Measurements from ENCODE around the gene SPDYE5. TPM values are rescaled to one million over a fixed set of nuclear protein-coding genes. Genes with fewer than 3 reads are reported as not detected.

SPDYE5 gene
- polyA plus RNA-seq, 3 donors: 0.20 TPM; not detected in 2

DNA sequence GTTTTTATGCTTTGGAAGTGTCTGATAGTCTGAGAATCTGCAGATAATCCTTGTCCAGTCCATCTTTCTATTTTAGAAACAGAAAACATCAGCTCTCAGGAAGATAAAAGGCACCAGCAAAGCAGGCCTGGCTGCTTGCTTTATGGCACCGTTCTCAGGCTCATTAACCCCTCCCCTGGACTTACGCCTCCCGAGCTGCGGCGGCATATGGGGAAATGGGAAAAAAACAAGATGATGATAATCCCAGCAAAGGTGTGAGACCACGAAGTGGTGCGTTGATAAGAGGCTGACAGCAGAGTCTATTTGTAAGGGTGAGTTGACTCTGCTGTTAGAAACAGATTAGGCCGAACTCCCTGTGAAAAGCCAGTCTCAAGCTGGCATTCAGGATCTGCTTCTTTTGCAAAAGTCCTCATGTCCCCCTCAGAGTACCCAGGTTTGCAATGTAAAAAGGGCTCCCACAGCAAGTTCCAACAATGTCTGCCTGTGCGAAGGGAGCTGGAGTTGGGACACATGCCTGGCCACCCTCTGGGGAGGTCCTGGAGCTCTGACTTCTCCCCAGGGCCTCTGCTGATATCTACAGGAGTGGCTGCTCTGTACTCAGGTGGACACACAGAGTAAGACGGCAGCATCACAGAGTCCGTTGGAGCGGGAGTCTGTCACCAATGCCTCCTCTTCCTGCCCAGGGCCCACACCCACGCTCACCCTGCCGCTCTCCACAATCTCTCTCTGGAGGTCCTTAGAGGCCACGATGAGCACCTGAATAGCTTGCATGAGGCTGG lies 54.3 kb downstream of the SPDYE5 start:
- Mint-ChIP-seq H3K4me1 (no peaks in the 10 kb centered on the region), H3K4me3 (no peak overlapping the region), H3K27me3 (ENCODE audit: low read depth in 3 of 3) (peaks cover 0 to 1% (median 0%) of the 10 kb centered on the region in 3 donors), H3K36me3 (peaks cover 61 to 93% of the 10 kb centered on the region in 2 donors), H3K27ac (peak overlapping the region in 4 of 7 donors; percentile 8 to 75 (median 48)), H3K9me3 (peaks cover 0 to 2% (median 0%) of the 10 kb centered on the region in 7 donors)
- H4K20me1 ChIP-seq (ENCODE audit: insufficient read depth, low read length): no peaks in the 10 kb centered on the region
- no peak overlapping the region for H3K9ac ChIP-seq (ENCODE audit: insufficient read depth, low read length, poor library complexity, severe bottlenecking)
- WGBS (ENCODE audit: insufficient coverage): 98% methylated on average over 8 of the region's 15 CpGs
- H3K36me3 ChIP-seq (replicated peaks in 1 of 2; ENCODE audit: control insufficient read depth in 1 of 2, insufficient read depth in 2 of 2, low read length in 2 of 2): peaks cover 38 to 96% of the 10 kb centered on the region in 2 donors
- no peaks in the 10 kb centered on the region for H3K4me1 ChIP-seq (ENCODE audit: control insufficient read depth in 1 of 2, insufficient read depth in 2 of 2, low read length in 2 of 2)
- no peak overlapping the region for H3K4me2 ChIP-seq (replicated peaks; ENCODE audit: extremely low read depth, low read length, poor library complexity, severe bottlenecking)
- TF ChIP-seq, protein P1, sequence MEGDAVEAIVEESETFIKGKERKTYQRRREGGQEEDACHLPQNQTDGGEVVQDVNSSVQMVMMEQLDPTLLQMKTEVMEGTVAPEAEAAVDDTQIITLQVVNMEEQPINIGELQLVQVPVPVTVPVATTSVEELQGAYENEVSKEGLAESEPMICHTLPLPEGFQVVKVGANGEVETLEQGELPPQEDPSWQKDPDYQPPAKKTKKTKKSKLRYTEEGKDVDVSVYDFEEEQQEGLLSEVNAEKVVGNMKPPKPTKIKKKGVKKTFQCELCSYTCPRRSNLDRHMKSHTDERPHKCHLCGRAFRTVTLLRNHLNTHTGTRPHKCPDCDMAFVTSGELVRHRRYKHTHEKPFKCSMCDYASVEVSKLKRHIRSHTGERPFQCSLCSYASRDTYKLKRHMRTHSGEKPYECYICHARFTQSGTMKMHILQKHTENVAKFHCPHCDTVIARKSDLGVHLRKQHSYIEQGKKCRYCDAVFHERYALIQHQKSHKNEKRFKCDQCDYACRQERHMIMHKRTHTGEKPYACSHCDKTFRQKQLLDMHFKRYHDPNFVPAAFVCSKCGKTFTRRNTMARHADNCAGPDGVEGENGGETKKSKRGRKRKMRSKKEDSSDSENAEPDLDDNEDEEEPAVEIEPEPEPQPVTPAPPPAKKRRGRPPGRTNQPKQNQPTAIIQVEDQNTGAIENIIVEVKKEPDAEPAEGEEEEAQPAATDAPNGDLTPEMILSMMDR (IDR thresholded peaks at IDR 0.05): no peak
- no peak overlapping the region for H3K27ac ChIP-seq (ENCODE audit: low read depth in 1 of 2, low read length in 2 of 2)
- intact Hi-C loops (cut with micrococcal nuclease): no loop called here
- no peak overlapping the region for H2AFZ ChIP-seq (ENCODE audit: insufficient read depth, low read depth, low read length, poor library complexity, severe bottlenecking)
- DNase-seq: no peak
- no peaks in the 10 kb centered on the region for H3K79me2 ChIP-seq (ENCODE audit: insufficient read depth, low read length)
- H3K4me3 ChIP-seq (replicated peaks in 1 of 3; ENCODE audit: low read depth in 2 of 3, low read length in 3 of 3): no peak overlapping the region
- H3K27me3 ChIP-seq (ENCODE audit: control insufficient read depth in 2 of 2, insufficient read depth in 2 of 2, low read length in 2 of 2): no peaks in the 10 kb centered on the region
- H3K9me3 ChIP-seq (replicated peaks in 1 of 2; ENCODE audit: control insufficient read depth in 1 of 2, insufficient read depth in 1 of 2, low read length in 2 of 2): no peaks in the 10 kb centered on the region

Small RNA genes lying within 50 kb of the gene (small RNA-seq; reads per million reads assigned to genes)
- gene AC211429.1 (ENCODE audit: insufficient read length, low read depth) (not detected), gene RF00019 (ENCODE audit: insufficient read length, low read depth) (not detected)

Other genes with a start within 250 kb of the SPDYE5 start
- gene TRIM73, start 96.7 kb upstream of the SPDYE5 start, polyA plus RNA-seq: under 1 TPM in 2 of 3 donors, not detected in 1; 0.51 to 0.89 TPM
- gene POM121C, start 6.0 kb upstream of the SPDYE5 start, polyA plus RNA-seq: 10 to 100 TPM in 1 of 3 donors, 1 to 10 TPM in 2; 2.2 to 17.0 (median 3.9) TPM
- 10 to 100 TPM in 1 of 3 donors, 1 to 10 TPM in 2; 4.3 to 14.8 (median 5.3) TPM for gene HIP1, start 246.6 kb downstream of the SPDYE5 start, polyA plus RNA-seq